GM06990 (cell line): ENCODE measurements around the gene OR6C70.

Experiments used
- DNase-seq: peaks from one replicate; pipeline ENCODE4 v3.0.0-alpha.2; 2011; ENCODE audit not compliant: insufficient read length; ENCODE audit errors: extremely low read depth
- H3K27me3 ChIP-seq: replicated peaks from 2 replicates; pipeline ENCODE4 v1.6.0; 2011; ENCODE audit warnings: low read length; ENCODE audit not compliant: control insufficient read depth, insufficient read depth
- H3K36me3 ChIP-seq: 2 replicates; pipeline ENCODE4 v1.5.1; 2011; ENCODE audit warnings: low read length; ENCODE audit not compliant: control insufficient read depth, insufficient read depth
- H3K4me3 ChIP-seq: replicated peaks from 2 replicates; pipeline ENCODE4 v1.5.1; 2011; ENCODE audit warnings: low read depth, mild to moderate bottlenecking, control low read depth, low read length
- CTCF ChIP-seq: IDR thresholded peaks from 2 replicates; pipeline ENCODE4 v1.5.1; 2011; ENCODE audit warnings: low read length, control low read depth, mild to moderate bottlenecking, inconsistent platforms; ENCODE audit not compliant: insufficient read depth, poor library complexity, severe bottlenecking

Gene OR6C70

DNA sequence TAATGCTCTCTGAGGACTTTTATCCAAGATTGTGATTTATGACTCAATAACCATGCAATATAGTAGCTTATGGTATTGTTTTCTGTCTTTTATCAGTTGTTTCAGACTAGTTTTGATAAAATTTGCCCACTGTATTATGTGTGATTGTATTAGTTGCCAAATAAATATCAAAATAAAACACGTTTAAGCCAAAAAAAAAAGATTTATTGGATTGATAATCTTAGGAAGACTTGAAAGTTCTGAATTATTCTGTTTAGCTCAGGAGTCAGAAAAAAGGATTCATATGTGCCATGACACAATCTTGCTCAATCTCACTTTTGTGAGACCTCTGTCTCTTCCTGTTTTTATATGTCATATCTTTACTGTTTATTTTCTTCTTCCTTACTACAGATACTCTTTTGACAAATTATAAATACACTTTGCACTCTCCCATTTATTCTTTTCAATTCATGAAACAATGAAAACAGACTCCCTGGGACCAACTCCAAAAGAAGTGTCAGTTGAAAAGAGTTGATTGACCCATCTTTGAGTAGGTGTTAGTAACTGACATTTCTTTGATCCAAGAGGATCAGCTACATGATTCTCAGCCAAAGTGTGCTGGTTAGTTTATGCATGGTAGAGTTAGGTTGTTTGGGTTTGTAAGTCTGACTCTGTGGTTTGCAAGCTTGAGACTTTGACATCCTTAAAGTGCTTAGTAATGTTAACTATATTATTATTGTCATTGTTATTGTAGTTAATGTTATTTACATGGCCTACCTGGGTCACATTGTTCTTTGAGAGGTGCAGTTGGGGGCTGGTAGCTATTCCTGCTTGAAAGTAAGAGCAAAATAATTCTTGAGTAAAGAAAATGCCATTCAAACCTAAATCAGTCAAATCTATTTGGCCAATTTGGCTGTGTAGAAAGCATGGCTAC, 41.4 kb downstream of the OR6C70 start:
- Histone ChIP-seq H3K36me3 (no peaks in the 10 kb centered on the region), H3K4me3 (no peak overlapping the region), H3K27me3 (no peaks in the 10 kb centered on the region)
- no peak for DNase-seq
- TF ChIP-seq CTCF, result no peak

- Histone ChIP-seq H3K4me3 (no peak within 1 kb of the TSS), H3K36me3 (no peaks in the 10 kb centered on the region), H3K27me3 (no peaks in the 10 kb centered on the region)
- TF ChIP-seq CTCF, result no peak
- DNase-seq, result no peak
Observed at GRCh38 chr12:55425954-55426353, 44.0 kb downstream of the OR6C70 start, which contains the start of gene OR6C76. Gene OR6C76, plus strand, starts transcription at chr12:55426254. Its CDS starts 0 bp downstream, at chr12:55426254.

DNA sequence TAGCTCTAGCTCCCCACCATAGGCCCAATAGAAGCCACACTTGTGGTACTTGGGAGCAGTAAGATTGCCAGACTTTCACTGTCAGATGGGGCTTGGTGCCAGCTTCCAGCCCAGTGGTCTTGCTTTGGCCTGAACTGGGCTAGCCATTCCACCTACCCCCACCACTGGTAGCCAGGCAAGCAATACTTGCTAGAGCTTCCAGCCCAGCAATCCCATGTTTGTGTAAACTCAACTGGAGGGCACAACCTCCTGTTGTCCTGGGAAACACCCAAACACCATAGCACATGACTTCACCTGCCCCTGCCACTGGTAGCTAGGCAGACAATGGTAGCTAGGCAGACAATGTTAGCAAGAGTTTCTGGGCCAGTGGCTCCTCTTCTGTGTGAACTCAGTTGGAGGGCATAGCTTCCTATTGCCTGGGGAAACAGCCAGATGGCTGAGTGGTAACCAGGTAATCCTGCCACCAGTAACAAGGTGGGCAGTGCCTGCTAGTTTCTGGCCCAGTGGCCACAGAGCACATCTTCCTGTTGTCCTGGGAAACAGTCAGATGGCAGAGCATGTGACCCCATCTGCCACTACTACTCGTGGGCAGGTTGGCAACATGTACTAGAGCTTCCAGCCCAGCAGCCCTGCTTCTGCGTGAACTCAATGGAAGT, 49.5 kb downstream of the OR6C70 start:
- TF ChIP-seq CTCF, result no peak

More for the DNA sequence above, 49.5 kb downstream of the OR6C70 start:
- no peak overlapping the region for H3K4me3 ChIP-seq
- H3K36me3 ChIP-seq, result no peaks in the 10 kb centered on the region
- no peak for DNase-seq
- no peaks in the 10 kb centered on the region for H3K27me3 ChIP-seq
